ENCODE data around the gene CDKL5.

Gene CDKL5

DNA sequence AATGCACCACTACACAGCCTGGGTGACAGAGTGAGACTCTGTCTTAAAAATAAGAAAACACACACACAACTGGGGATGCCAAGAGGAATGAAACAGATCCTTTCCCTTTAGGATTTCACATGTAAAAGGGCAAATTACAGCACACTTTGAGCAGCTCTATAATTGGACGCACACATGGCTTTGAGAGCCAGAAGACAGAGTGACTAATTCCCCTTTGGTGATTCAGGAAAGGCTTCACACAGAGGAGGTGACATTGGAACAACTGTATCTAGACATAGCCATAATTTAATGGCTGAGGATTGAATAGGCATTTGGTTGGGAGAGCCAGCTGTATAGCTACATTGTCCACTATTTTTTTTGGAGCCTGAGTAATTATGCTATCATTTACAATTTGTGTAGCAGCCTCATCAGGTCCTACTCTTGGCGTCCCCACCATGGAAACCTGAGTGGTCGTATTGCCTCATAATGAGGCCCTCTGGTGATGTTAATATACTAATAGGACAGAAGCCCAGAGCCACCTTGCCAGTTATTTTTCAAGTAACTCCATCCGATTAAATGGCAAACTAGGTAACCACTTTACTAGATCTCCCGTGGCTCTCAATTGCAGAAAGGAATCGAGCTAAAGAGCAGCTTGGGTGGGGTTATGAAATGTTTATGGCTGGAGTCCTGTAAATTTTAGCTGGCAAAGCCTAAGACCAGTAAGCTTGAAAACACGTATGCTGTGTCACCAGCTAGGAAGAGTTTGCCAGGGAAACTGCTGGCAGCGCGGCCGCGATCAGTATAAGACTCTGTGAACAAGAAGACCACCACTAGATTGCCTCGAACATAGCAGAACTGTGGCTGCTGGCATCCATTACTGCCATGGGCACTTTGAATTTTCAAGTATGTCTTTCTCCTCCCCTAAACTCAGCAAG is 273.6 kb downstream of the CDKL5 start:
- DNase-seq (ENCODE audit: low read depth) = no peak

DNA sequence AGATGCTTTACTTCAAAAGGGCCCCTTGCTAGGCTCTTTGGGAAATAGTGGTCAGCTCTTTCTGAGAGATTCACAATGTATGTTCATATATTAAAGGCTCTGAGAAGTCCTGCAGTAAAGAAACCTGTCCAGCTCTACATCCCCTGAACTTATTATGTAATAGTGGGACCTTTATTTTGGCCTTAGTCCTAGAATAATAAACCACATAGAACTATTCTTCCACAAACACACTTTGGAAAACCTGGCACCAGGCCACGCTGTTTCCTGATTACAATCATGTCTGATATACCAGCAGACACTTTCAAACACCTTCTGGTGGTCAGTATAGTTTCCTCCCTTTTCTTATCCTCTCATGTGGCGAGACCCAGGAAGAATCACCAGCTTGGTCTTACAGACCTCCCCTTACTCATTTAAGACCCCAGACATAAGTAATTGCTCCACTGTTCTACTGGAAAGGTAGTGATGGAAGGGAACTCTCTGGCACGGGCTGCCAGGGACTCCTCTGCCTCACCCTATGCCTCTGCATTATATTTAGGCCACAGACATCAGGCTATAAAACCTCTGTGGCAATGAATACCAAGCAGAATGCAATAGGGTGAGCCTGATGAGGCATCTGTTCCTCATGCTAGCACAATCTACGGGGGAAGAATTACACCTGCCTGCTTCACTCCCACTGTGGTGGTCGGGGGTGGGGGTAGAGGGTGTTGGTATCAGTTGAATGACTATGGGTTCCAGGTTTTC is 276.4 kb downstream of the CDKL5 start:
- no peak for DNase-seq (ENCODE audit: low read depth)

DNA sequence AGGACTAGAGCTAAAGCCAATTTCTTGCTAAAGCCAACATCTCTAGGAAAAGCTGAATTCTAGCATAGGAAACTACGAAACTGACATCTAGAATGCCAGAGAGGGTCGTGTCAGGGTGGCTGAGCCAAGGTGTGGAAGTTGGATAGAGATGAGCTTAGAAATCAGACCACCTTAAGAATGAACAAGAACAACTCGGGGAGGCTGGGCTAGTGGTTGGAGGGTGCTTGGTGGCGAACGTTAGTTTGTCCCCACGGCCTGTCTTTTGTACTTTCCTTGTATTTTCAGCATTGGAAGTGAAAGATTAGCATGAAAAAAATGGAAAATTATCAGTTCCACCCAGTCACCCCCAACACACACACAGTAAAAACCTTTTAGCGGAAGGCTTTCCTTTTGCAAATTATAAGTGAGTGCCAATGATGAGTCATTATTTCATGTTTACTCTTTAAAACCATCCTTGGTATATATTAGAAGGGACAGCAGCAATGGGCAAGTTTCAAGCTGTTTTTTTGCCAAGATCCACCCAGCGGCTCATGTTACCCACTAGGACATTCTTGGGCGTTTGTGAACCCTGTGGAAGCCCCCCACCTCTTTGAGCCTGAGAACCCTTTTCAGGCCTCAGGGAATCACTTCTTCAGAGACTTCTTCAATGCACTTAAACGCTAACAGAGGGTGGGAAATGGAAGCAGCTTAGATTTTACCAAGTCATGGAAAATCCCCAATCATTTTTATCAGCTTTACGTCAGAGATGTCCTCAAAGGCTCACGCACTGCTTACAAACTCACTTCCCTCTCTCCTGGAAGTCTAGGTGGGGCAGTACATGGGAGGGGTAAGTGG is 277.2 kb downstream of the CDKL5 start:
- no peak for DNase-seq (ENCODE audit: low read depth)

Data from non-pigmented ciliary epithelial cell (primary cell).